K562 (cell line): Measurements from ENCODE around the gene TRIP6. TPM values are rescaled to one million over a fixed set of nuclear protein-coding genes. Genes with fewer than 3 reads are reported as not detected.

ENCODE experiments used
- BRF1 ChIP-seq: IDR thresholded peaks from 3 replicates; pipeline ENCODE4 v1.6.1; 2011; ENCODE audit warnings: borderline replicate concordance, mild to moderate bottlenecking; ENCODE audit not compliant: insufficient read length; ENCODE audit errors: extremely low read depth
- HMGN3 ChIP-seq: IDR thresholded peaks from 2 replicates; pipeline ENCODE4 v1.6.1; 2011; ENCODE audit warnings: borderline replicate concordance, low read depth, mild to moderate bottlenecking, mixed read lengths, low read length; ENCODE audit not compliant: insufficient read length; ENCODE audit errors: extremely low read depth
- JUND ChIP-seq, 2 experiments: IDR thresholded peaks; 2 replicates in 1 of 2; 3 replicates in 1 of 2; pipeline ENCODE4 v1.6.1; 2011; ENCODE audit warnings: borderline replicate concordance in 2 of 2, low read depth in 2 of 2, low read length in 2 of 2, improper control_type of control experiment in 1 of 2, missing biosample characterization in 1 of 2, missing genetic modification characterization in 1 of 2, missing genetic modification reagents in 1 of 2
- NONO ChIP-seq, 2 experiments: fragments of 200-400 bp in 1 of 2; fragments of 450-650 bp in 1 of 2; formaldehyde crosslinking in 1 of 2; IDR thresholded peaks; 2 replicates each; pipeline ENCODE4 v1.6.1; 2017; ENCODE audit warnings: low read depth in 2 of 2, mild to moderate bottlenecking in 2 of 2, moderate library complexity in 2 of 2, low read length in 1 of 2
- OTX1 ChIP-seq: fragments of 450-650 bp; formaldehyde crosslinking; IDR thresholded peaks from 2 replicates; pipeline ENCODE4 v1.4.0; 2022; ENCODE audit warnings: mild to moderate bottlenecking
- TEAD4 ChIP-seq, 2 experiments: sonication (generic) in 1 of 2; formaldehyde crosslinking in 1 of 2; IDR thresholded peaks; 2 replicates each; pipeline versions ENCODE4 v1.6.1 to v1.8.0; 2012 to 2022; ENCODE audit warnings: borderline replicate concordance in 1 of 2, inconsistent platforms in 1 of 2, low read length in 1 of 2, mild to moderate bottlenecking in 1 of 2, missing genetic modification reagents in 1 of 2
- WHSC1 ChIP-seq: IDR thresholded peaks from one replicate; pipeline ENCODE4 v1.6.1; 2012; ENCODE audit warnings: low read length, control low read depth, inconsistent platforms
- ZBTB17 ChIP-seq: fragments of 450-650 bp; formaldehyde crosslinking; IDR thresholded peaks from 2 replicates; pipeline ENCODE4 v1.4.0; 2020; ENCODE audit warnings: mild to moderate bottlenecking
- ZBTB8A ChIP-seq: fragments of 450-650 bp; IDR thresholded peaks from 2 replicates; pipeline ENCODE4 v1.6.1; 2018; ENCODE audit warnings: mild to moderate bottlenecking, moderate library complexity; ENCODE audit not compliant: partially characterized antibody
- ZNF174 ChIP-seq: fragments of 250-450 bp; sonication (Bioruptor Pico); IDR thresholded peaks from 2 replicates; pipeline ENCODE4 v1.4.0; 2020; ENCODE audit warnings: mild to moderate bottlenecking
- ZNF263 ChIP-seq: sonication (generic); formaldehyde crosslinking; IDR thresholded peaks from 2 replicates; pipeline ENCODE4 v1.8.0; 2022; ENCODE audit warnings: mild to moderate bottlenecking, missing genetic modification reagents, borderline replicate concordance
- ZNF431 ChIP-seq: sonication (generic); formaldehyde crosslinking; IDR thresholded peaks from 2 replicates; pipeline ENCODE4 v1.8.0; 2022; ENCODE audit warnings: mild to moderate bottlenecking, missing genetic modification reagents
- polyA plus RNA-seq, 8 experiments: library from polyadenylated mRNA; depleted of rRNA in 4 of 8; stranded (reverse) in 5 of 8; unstranded in 3 of 8; fragments of >200 nt; fragmentation: Nextera tagmentation in 2 of 8; fragmentation: Illumina TruSeq in 1 of 8; extraction: Ambion mirVana in 2 of 8; extraction: Trizol in 1 of 8; gene quantifications; 2 replicates each; pipeline versions ENCODE4 v1.2.1 to v1.2.3, GENCODE V29; 2011 to 2014; ENCODE audit warnings: inconsistent platforms in 1 of 8, missing spikeins in 1 of 8
- total RNA-seq, 7 experiments: library from RNA; depleted of rRNA in 6 of 7; stranded (reverse); fragments of >200 nt in 6 of 7; fragmentation: Illumina TruSeq in 2 of 7; extraction: Trizol in 2 of 7; gene quantifications; 2 replicates each; pipeline versions ENCODE4 v1.2.1 to v1.2.3, GENCODE V29; 2011 to 2021; ENCODE audit warnings: low replicate concordance in 1 of 7
- TF ChIP-seq, protein P1 (sequence below): fragments of 450-650 bp; IDR thresholded peaks from 2 replicates; pipeline ENCODE4 v1.6.1; 2018; ENCODE audit not compliant: partially characterized antibody
- TF ChIP-seq, protein P2 (sequence below), 2 experiments: fragments of 450-650 bp; conservative IDR thresholded peaks; 2 replicates each; pipeline ENCODE4 v1.6.1; 2017; ENCODE audit warnings: mild to moderate bottlenecking in 2 of 2, moderate library complexity in 2 of 2
- TF ChIP-seq, protein P3 (sequence below): fragments of 450-650 bp; IDR thresholded peaks from 2 replicates; pipeline ENCODE4 v1.6.1; 2016; ENCODE audit warnings: mild to moderate bottlenecking
- TF ChIP-seq, protein P4 (sequence below): sonication (generic); formaldehyde crosslinking; IDR thresholded peaks from 2 replicates; pipeline ENCODE4 v1.8.0; 2022; ENCODE audit warnings: missing genetic modification reagents, mild to moderate bottlenecking, moderate library complexity, borderline replicate concordance

Gene TRIP6
- total and polyA plus RNA-seq, 9 of the 15 experiments (the other 6 are each of a cell fraction or from before 2014, with no cell fraction given) = 5.9 to 141 (median 54.0) TPM

DNA sequence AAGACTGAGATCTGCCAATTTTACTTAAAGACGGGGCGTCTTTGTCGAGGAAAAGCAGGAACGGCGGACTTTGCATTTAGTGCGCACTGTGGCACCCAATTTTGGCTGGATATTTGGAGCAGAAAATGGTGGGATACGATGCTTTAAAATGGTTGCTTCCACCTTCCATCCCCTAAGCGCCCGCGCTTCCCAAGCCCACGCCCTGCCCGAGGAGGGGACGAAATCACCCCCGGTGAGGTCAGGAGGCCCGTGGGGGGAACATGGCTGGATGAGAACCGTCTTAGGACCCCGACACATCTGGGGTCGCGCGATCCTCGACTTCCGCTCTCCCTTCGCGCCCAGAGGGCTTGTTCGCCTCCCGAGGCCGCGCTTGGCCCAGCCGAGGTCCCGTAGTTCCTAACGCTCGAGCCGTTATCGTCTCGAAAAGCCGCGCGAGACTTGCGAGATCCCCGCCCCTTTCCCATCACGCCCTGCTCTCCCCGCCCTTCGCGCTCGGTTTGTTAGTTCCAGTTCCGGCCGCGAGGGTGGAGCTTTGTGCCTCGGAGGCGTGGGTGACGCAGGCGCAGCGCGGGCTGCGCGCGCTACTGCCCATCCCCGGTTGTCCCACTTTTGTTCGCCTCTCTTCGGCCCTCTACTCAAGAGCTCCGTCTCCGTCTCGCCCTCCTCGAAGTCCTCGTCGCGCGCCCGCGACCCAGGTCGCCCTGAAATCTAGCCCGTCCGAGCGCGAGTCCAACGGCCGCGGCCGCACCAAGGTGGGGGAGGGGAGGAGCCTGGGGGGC is 7.6 kb downstream of the TRIP6 start, which contains the start of gene SRRT (continued):
- TF ChIP-seq, protein P1, sequence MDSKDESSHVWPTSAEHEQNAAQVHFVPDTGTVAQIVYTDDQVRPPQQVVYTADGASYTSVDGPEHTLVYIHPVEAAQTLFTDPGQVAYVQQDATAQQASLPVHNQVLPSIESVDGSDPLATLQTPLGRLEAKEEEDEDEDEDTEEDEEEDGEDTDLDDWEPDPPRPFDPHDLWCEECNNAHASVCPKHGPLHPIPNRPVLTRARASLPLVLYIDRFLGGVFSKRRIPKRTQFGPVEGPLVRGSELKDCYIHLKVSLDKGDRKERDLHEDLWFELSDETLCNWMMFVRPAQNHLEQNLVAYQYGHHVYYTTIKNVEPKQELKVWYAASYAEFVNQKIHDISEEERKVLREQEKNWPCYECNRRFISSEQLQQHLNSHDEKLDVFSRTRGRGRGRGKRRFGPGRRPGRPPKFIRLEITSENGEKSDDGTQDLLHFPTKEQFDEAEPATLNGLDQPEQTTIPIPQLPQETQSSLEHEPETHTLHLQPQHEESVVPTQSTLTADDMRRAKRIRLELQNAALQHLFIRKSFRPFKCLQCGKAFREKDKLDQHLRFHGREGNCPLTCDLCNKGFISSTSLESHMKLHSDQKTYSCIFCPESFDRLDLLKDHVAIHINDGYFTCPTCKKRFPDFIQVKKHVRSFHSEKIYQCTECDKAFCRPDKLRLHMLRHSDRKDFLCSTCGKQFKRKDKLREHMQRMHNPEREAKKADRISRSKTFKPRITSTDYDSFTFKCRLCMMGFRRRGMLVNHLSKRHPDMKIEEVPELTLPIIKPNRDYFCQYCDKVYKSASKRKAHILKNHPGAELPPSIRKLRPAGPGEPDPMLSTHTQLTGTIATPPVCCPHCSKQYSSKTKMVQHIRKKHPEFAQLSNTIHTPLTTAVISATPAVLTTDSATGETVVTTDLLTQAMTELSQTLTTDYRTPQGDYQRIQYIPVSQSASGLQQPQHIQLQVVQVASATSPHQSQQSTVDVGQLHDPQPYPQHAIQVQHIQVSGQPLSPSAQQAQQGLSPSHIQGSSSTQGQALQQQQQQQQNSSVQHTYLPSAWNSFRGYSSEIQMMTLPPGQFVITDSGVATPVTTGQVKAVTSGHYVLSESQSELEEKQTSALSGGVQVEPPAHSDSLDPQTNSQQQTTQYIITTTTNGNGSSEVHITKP = peak; percentile 91
- TF ChIP-seq TEAD4 (IDR thresholded peaks at IDR 0.05; ENCODE audit: low read length) (peak; percentile 89), TEAD4 (CRISPR knock-in tag; IDR thresholded peaks at IDR 0.05; ENCODE audit: borderline replicate concordance) (no peak), ZNF263 (CRISPR knock-in tag) (peak; percentile 66), ZBTB8A (no peak), WHSC1 (no peak), ZBTB17 (CRISPR knock-in tag) (peak; percentile 87), BRF1 (no peak), HMGN3 (peak; percentile 91), OTX1 (CRISPR knock-in tag) (peak; percentile 98), ZNF431 (CRISPR knock-in tag) (0 out of 2 replicates have a peak, but pooled peaks have one; percentile 71), NONO (IDR thresholded peaks at IDR 0.05; ENCODE audit: low read depth in 2 of 2, low read length in 1 of 2) (peak in 1 of 2 experiments; percentile 56; a peak in 2 of 4 replicates), ZNF174 (CRISPR knock-in tag) (0 out of 2 replicates have a peak, but pooled peaks have one; percentile 52), JUND (IDR thresholded peaks at IDR 0.05; ENCODE audit: borderline replicate concordance, low read depth, low read length) (peak; percentile 73; the same call in 1 of the 2 replicates), JUND (tag; IDR thresholded peaks at IDR 0.05; ENCODE audit: borderline replicate concordance, low read depth, low read length) (peak; percentile 47; the same call in 1 of the 3 replicates)
- TF ChIP-seq, protein P2, sequence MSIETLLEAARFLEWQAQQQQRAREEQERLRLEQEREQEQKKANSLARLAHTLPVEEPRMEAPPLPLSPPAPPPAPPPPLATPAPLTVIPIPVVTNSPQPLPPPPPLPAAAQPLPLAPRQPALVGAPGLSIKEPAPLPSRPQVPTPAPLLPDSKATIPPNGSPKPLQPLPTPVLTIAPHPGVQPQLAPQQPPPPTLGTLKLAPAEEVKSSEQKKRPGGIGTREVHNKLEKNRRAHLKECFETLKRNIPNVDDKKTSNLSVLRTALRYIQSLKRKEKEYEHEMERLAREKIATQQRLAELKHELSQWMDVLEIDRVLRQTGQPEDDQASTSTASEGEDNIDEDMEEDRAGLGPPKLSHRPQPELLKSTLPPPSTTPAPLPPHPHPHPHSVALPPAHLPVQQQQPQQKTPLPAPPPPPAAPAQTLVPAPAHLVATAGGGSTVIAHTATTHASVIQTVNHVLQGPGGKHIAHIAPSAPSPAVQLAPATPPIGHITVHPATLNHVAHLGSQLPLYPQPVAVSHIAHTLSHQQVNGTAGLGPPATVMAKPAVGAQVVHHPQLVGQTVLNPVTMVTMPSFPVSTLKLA (conservative IDR thresholded peaks at IDR 0.05) = peak; percentile 59 to 86; a peak in 3 of 4 replicates
- TF ChIP-seq, protein P3, sequence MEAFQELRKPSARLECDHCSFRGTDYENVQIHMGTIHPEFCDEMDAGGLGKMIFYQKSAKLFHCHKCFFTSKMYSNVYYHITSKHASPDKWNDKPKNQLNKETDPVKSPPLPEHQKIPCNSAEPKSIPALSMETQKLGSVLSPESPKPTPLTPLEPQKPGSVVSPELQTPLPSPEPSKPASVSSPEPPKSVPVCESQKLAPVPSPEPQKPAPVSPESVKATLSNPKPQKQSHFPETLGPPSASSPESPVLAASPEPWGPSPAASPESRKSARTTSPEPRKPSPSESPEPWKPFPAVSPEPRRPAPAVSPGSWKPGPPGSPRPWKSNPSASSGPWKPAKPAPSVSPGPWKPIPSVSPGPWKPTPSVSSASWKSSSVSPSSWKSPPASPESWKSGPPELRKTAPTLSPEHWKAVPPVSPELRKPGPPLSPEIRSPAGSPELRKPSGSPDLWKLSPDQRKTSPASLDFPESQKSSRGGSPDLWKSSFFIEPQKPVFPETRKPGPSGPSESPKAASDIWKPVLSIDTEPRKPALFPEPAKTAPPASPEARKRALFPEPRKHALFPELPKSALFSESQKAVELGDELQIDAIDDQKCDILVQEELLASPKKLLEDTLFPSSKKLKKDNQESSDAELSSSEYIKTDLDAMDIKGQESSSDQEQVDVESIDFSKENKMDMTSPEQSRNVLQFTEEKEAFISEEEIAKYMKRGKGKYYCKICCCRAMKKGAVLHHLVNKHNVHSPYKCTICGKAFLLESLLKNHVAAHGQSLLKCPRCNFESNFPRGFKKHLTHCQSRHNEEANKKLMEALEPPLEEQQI = no peak
- TF ChIP-seq, protein P4, sequence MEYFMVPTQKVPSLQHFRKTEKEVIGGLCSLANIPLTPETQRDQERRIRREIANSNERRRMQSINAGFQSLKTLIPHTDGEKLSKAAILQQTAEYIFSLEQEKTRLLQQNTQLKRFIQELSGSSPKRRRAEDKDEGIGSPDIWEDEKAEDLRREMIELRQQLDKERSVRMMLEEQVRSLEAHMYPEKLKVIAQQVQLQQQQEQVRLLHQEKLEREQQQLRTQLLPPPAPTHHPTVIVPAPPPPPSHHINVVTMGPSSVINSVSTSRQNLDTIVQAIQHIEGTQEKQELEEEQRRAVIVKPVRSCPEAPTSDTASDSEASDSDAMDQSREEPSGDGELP (CRISPR knock-in tag) = peak; percentile 75
